GM21576 (cell line): ENCODE results near the gene CASKIN2.

Source experiments
- ATAC-seq: cut with Tn5 transposase; IDR thresholded peaks from one replicate; pipeline ENCODE4 v1.9.1; 2021; ENCODE audit warnings: mild to moderate bottlenecking, moderate library complexity; ENCODE audit not compliant: unreplicated experiment

The CASKIN2 gene

GRCh38 chr17:75515496-75516254 is at the start of gene CASKIN2:
CASKIN2 (minus strand) TSS chr17:75515537; CDS start chr17:75513804, 1,733 bp downstream.
- peak; percentile 39 for ATAC-seq

GRCh38 chr17:75565066-75565465 is 49.7 kb upstream of the CASKIN2 start:
- no peak for ATAC-seq

DNA sequence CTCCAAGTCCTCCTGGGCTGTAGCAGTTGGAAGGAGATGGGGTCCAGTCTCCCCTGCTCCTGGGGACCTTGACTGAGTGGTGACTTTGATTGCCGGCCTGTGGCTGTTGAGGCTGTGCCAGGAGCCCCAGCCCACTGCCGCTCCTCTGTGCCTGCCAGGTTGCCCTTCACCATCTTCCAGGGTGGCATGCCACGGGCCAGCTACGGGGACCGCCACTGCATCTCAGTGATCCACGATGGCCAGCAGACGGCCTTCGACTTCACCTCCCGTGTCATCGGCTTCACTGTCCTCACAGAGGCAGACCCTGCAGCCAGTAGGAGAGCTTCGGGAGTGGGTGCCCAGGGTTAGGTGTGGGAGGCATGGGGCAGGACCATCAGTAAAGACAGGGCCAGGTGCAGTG is 48.9 kb upstream of the CASKIN2 start:
- no peak for ATAC-seq

DNA sequence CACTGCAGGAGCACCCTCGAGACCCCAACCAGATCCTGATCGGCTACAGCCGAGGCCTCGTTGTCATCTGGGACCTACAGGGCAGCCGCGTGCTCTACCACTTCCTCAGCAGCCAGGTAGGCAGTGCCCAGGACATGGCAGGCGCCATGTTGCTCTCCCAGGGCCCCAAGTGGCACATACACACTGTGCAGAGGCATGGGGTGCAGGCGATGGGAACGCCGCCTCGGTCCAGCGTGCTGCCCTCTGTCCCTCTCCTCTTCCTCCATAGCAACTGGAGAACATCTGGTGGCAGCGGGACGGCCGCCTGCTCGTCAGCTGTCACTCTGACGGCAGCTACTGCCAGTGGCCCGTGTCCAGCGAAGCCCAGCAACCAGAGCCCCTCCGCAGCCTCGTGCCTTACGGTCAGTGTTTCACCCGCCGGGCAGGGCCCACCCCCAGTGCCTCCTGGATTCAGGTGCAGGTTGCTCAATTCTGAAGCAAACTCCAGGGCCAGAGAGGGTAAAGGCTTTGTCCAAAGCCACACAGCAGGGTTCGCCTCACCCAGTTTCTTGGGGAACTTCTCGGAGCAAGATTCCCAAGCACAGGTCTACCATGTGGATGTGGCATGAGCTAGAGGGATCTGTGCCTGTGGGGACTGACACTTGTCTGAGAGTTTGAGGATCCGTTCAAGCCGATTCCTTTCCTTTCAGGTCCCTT is 47.9 kb upstream of the CASKIN2 start:
- no peak for ATAC-seq

GRCh38 chr17:75561927-75562603 is 46.7 kb upstream of the CASKIN2 start:
- no peak for ATAC-seq

- ATAC-seq, result no peak
These were observed 44.7 kb upstream of the CASKIN2 start for GRCh38 chr17:75559958-75560533.

DNA sequence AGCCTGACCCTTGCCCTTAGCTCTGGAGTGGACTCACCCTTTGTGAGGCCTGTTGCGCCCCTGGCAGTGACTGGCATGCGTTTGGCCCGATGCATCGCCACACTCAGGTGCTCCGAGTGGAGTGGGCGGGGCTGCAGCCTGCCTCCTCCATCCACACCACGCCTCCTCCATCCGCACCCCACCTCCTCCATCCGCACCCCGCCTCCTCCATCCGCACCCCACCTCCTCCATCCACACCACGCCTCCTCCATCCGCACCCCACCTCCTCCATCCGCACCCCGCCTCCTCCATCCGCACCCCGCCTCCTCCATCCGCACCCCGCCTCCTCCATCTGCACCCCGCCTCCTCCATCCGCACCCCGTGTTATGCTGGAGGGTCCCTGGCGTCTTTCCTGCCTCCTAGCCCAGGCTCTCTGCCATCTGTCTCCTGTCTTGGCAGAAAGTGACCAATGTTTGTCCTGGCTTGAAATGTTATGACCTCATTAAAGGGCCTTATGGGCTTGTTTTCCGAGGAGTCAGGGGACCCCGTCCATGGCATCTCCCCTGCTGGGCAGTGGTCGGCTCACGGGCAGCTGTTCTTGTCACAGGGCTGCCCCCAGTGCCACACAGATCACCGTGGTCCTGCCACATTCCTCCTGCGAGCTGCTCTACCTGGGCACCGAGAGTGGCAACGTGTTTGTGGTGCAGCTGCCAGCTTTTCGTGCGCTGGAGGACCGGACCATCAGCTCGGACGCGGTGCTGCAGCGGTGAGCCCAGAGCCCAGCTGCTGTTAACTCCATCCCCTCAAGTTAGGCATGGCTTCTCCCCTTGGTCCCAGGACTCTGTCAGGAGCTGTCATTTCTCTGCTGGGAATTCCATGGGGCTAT is 43.6 kb upstream of the CASKIN2 start:
- ATAC-seq, result no peak

GRCh38 chr17:75557852-75558665 is 42.7 kb upstream of the CASKIN2 start:
- no peak for ATAC-seq

DNA sequence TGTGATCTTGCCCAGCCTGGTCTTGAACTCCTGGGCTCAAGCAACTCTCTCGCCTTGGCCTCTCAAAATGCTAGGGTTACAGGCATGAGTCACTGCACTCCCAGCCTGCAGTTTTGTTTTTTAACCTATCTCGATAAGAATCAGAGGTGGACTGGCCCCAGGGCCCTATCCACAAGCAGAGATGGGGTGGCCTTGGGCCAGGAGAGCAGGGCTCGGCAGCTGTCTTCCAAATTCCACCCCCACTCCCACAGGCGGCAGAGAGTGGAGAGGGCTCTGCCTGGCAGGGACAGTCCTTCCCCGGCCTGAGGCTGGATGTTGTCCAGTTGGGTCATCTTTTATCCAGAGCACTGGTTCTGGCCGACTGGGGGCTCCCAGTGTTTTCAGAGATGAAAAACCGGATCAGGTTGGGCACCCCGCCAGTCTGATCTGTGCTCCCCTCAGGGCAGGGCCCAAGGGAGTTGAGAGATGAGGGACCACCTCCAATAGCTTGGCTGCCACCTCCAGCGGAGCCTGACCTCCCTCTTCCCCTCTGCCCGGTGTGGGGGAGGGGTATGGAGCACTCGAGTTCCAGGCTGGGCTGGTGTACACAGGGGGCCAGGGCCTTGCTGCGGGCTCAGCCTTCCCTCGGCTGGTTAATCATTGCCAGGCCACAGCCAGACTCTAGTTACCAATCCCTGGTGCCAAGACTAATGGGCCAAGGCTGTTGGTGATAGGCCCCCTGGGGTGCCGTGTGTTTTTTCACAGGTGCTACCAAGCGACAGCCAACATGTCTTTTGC is 41.9 kb upstream of the CASKIN2 start:
- no peak for ATAC-seq

- no peak for ATAC-seq
These were observed 40.4 kb upstream of the CASKIN2 start for GRCh38 chr17:75555679-75556153.

- ATAC-seq, result no peak
These were observed 38.2 kb upstream of the CASKIN2 start for GRCh38 chr17:75553295-75554110.

DNA sequence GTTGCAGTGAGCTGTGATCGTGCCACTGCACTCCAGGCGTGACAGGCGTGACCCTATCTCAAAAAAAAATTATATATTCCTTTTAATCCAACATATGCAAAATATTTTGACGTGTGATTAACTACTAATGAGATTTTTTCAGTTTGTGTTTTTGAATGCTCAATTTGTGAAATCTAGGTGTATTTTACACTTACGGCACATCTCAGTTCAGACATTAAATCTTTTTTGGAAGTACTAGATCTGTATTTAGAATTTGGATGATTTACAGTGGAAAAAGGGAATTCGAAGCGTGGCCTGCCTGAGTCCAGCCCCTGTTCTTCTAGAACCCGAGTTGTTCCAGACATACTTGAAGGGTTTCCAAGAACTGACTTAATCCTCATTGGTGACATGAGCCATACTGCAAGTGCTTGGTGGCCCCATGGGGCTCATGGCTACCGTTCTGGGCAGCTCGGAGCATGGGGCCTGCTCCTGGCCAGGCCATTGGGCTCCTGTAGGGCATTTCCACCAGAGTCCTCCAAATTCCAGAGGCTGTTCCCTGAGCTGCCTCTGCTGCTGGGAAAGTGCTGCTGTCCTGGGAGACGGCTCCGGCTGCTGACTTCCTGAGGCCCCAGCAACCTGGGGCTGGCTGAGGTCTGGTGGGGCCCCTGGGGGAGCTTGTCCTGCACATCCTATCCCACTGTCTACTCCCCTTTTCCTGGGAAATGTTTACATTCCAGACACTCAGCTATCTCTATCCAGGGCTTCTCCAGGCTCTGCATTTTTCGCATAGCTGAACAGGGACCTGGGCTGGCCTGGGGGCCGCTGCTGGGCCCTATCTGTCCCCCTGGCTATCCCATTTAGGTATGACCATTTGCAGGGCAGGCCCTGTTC is 37.3 kb upstream of the CASKIN2 start:
- ATAC-seq, result no peak

DNA sequence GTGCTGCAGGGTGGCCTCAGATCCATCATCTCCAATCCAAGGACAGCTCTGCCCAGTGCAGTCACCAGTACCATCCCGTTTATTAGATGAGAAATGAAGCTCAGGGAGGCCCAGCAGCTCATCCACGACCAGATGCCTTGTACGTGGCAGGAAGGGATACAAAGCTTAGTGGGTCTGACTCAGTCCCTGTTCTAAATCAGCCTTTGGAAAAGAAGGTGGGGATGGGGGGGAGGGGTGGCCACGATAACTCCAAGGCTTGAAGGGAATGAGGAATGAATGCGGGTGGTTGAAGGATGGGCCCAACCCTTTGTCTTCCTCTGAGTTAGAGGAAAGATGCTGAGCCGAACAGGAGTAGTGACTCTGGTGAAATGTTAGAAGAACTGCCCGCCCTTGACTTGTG is 35.9 kb upstream of the CASKIN2 start:
- ATAC-seq, result no peak

GRCh38 chr17:75550139-75550465 is 34.8 kb upstream of the CASKIN2 start:
- no peak for ATAC-seq

DNA sequence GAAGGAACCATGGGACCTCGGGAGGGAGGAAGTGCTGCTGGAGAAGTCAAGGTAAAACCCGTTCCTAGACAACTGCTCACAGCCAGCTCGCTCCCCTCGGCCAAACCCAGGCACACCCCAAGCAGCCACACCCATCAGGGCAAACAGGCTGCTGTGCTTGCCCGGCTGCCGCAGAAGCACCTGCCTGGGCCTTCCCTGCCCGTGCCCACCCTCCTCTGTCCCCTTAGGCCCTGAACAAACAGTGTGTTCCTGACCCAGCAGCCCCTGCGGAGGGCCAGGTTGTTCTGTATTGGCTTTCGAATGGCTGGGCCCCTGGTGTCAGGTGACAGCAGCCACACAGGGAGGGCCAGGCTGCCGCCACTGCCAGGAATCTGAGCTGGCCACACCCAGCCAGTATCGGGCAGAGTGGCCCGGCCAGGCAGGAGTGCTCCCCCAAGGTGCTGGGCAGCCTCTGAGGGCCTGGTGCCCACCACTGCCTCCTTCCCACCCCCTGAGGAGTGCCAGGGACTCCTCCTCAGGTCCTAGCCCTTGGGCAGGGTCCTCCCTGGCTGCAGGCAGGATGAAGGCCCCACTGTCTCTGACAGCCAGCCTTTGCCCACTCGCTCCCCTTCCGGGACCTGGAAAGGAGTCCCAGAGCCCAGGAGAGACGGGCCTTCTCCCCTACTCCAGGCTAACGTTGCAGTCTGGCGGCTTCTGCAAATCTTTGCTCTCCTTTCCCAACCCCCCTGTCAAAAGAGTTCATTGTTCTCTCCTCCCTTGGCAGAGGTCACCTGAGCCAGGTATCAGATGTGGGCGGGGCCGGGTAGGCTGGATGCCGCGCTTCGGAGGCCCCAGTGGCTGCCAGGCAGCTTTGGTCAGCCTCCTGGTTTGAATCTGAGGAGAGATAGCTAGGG is 34.2 kb upstream of the CASKIN2 start:
- no peak for ATAC-seq

- ATAC-seq, result no peak
These were observed 33.5 kb upstream of the CASKIN2 start for GRCh38 chr17:75548813-75549212.
